Urinary bladder (tissue), 4 donors: ENCODE results near the gene SLC39A1. TPM values are rescaled to one million over a fixed set of nuclear protein-coding genes. Genes with fewer than 3 reads are reported as not detected.

Source experiments
- DNase-seq: peaks from one replicate; pipeline ENCODE4 v3.0.0-alpha.2; 2015; ENCODE audit errors: extremely low spot score
- H3K27ac ChIP-seq: one replicate; pipeline ENCODE4 v1.5.1; 2013; ENCODE audit warnings: low read depth, mild to moderate bottlenecking, moderate library complexity
- H3K36me3 ChIP-seq: one replicate; pipeline ENCODE4 v1.6.1; 2013; ENCODE audit warnings: mild to moderate bottlenecking, moderate library complexity; ENCODE audit not compliant: insufficient read depth
- H3K4me1 ChIP-seq: one replicate; pipeline ENCODE4 v1.6.1; 2013; ENCODE audit warnings: mild to moderate bottlenecking, moderate library complexity; ENCODE audit not compliant: insufficient read depth
- H3K4me3 ChIP-seq: one replicate; pipeline ENCODE4 v1.5.1; 2013; ENCODE audit warnings: low read depth, low read length
- WGBS: extraction: QIAGEN DNeasy Blood & Tissue Kit; methylation state at CpG from one replicate; pipeline ENCODE4 v1.1.7; 2013; 5-methylcytosine and 5-hydroxymethylcytosine counted together
- polyA plus RNA-seq: library from polyadenylated mRNA; stranded (reverse); fragments of 200-250 nt; gene quantifications from one replicate; pipeline ENCODE4 v1.2.3, GENCODE V29; 2013
- total RNA-seq: library from RNA; depleted of rRNA; stranded (reverse); fragments of >200 nt; gene quantifications from one replicate; pipeline ENCODE4 v1.2.3, GENCODE V29; 2014
- donor health status: healthy with polysubstance abuse.
- donor health status: healthy.

The SLC39A1 gene
- total and polyA plus RNA-seq, 2 donors, result 42.6 to 121 TPM

GRCh38 chr1:153967107-153967999 lies 4.0 kb upstream of the SLC39A1 start, which contains the start of gene CREB3L4:
Gene CREB3L4, plus strand, starts transcription at chr1:153967902. Its CDS starts 624 bp downstream, at chr1:153968526.
- H3K4me1 ChIP-seq, result no peaks in the 10 kb centered on the region
- H3K36me3 ChIP-seq, result no peaks in the 10 kb centered on the region
- H3K4me3 ChIP-seq, result peak within 1 kb of the TSS; percentile 43
- peak; percentile 96 for DNase-seq
- WGBS, result under 1% methylated on average over 60 of the region's 60 CpGs
- peak within 1 kb of the TSS; percentile 83 for H3K27ac ChIP-seq

GRCh38 chr1:153963850-153964331 lies 554 bp upstream of the SLC39A1 start:
- Histone ChIP-seq H3K27ac (peak overlapping the region; percentile 76), H3K4me1 (no peaks in the 10 kb centered on the region), H3K36me3 (no peaks in the 10 kb centered on the region), H3K4me3 (peak overlapping the region; percentile 64)
- 1% methylated on average over 22 of the region's 22 CpGs for WGBS
- DNase-seq, result no peak

DNA sequence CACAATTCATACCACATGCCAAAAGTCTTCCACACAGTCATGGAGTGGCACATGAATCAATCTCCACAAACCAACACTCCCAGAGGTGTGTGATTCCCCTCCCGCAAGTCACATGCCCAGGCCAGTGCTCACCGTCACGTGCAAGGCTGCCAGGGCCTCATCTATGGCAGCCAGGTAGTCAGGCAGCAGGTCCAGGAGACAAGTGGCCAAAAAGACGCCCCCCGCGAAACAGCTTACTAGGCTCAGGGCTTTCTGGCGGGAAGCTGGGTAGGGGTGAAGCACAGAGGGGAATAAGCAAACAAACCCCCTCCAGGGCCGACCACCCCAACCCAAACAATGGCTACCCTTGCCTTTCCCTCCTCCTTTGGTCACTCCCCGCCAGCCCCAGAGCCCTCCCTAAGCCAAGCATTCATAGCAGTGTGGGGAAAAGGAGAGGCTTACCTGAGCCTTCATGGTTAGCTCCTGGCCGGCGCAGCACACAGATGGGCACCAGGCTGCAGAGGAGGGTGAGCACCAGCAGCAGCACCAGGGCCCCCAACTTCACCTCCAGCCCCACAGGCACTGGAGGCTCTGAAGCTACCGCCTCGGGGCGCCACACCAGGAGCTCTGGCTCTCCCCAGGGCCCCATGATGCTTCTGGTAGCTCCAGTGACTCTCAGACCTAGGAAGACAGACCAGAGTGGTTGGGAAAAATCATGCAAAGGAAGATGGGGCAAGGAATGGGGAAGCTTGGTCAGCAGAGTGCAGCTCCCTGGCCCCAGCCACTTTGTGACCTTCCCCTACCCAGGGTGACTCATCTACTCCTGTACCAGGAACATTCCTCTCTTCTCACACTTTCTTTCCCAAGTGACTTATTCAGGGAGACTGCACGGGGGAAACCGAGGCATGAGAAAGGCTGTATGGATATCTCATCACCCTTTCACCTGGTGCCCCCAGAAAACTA lies 978 bp downstream of the SLC39A1 start:
- peak overlapping the region; percentile 64 for H3K4me3 ChIP-seq
- H3K36me3 ChIP-seq, result no peaks in the 10 kb centered on the region
- DNase-seq, result no peak
- WGBS, result 35% methylated on average over 16 of the region's 16 CpGs
- peak overlapping the region; percentile 90 for H3K27ac ChIP-seq
- no peaks in the 10 kb centered on the region for H3K4me1 ChIP-seq

GRCh38 chr1:153961421-153961820 lies 1.9 kb downstream of the SLC39A1 start:
- H3K36me3 ChIP-seq, result no peaks in the 10 kb centered on the region
- peaks cover 3% of the 10 kb centered on the region for H3K4me1 ChIP-seq
- H3K4me3 ChIP-seq, result no peak overlapping the region
- no peak for DNase-seq
- WGBS, result 70% methylated on average over 4 of the region's 4 CpGs
- H3K27ac ChIP-seq, result no peak overlapping the region

- H3K27ac ChIP-seq, result no peak overlapping the region
- WGBS, result 95% methylated on average over 11 of the region's 11 CpGs
- no peak overlapping the region for H3K4me3 ChIP-seq
- peaks cover 5% of the 10 kb centered on the region for H3K4me1 ChIP-seq
- H3K36me3 ChIP-seq, result no peaks in the 10 kb centered on the region
- no peak for DNase-seq
These were observed 3.1 kb downstream of the SLC39A1 start for GRCh38 chr1:153960206-153960605.

- 53% methylated on average over 3 of the region's 3 CpGs for WGBS
- no peak overlapping the region for H3K27ac ChIP-seq
- H3K4me1 ChIP-seq, result peaks cover 5% of the 10 kb centered on the region
- no peaks in the 10 kb centered on the region for H3K36me3 ChIP-seq
- no peak overlapping the region for H3K4me3 ChIP-seq
- DNase-seq, result no peak
These were observed 3.9 kb downstream of the SLC39A1 start for GRCh38 chr1:153959454-153959853.

DNA sequence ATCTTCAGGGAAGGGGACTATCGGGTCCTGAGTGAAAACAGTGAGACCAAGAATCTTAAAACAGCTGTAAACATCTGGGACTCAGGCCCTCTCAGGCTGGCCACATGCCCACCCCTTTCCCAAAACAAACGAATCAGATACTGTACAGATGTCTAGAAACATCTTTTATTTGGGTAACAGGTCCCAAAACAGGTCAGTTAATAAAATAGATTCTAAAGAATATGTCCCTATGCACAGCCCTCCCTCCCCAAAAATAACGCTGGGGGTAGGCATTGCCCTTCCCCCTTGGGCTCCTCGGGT lies 4.4 kb downstream of the SLC39A1 start:
- 10% methylated on average over 4 of the region's 4 CpGs for WGBS
- no peaks in the 10 kb centered on the region for H3K36me3 ChIP-seq
- H3K4me1 ChIP-seq, result peaks cover 5% of the 10 kb centered on the region
- no peak for DNase-seq
- no peak overlapping the region for H3K27ac ChIP-seq
- no peak overlapping the region for H3K4me3 ChIP-seq

DNA sequence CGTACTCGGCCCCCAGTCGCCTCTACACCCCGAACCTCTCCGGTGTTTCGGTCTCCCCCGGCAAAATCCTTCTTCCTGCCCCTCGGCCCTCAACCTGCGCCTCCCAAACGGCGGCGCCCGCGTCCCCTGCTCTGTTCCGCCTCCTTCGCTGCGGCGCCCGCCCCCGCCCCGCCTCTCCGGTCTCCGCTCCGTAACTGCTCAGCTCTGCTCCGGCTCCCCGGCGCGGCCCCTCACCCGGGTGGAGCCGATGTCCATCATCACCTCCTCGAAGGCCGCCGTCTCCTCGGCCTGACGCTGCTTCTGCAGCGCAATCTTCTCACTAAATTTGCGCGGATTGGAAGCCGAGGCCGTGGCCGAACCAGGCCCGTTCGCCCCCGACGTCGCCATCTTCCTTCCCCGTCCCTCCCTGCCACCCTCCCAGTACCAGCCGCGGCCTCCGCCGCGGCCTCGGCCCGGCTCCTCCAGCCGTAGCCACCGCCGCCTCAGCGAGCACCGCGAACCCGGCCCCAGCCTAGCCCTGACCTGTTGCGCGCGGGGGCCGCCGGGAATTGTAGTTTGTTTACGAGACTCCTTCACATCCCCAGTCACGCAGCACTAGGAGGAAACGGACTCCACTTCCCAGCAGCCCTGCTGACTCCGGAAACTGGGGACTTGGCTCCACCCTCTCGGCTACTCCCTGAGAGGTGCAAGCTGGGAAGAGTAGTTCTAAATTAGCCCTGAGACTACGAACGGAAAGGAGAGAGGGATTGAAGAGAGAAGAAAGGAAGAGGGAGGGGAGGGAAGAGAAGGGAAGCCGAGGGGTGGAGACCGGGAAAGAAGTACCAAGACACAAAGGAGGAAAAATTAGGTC lies 5.0 kb downstream of the SLC39A1 start, which contains the start of gene CRTC2:
CRTC2 (minus strand) TSS at position 502 of the 850 bp plus-strand sequence; CDS start at position 387, 115 bp downstream.
- under 1% methylated on average over 75 of the region's 75 CpGs for WGBS
- Histone ChIP-seq H3K27ac (peak within 1 kb of the TSS; percentile 87), H3K4me3 (peak within 1 kb of the TSS; percentile 75), H3K36me3 (no peaks in the 10 kb centered on the region), H3K4me1 (peaks cover 5% of the 10 kb centered on the region)
- peak; percentile 98 for DNase-seq

DNA sequence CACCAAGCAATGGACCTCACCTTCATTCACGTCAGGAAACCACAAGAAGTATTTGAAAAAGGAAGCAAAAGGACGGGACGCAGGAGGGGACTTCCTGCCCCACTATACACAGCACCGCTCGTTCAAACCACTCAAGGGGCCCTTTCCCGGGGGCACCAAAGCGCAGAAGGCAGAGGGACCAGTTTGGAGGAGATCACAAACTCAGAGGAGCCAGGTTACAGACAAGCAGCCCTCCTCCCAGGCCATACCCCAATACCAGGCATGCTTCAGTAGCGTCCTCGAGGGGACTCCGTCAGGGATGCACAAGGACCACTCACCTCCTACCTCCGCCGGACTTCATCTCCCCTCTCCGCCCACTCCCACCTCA lies 5.6 kb downstream of the SLC39A1 start:
- Histone ChIP-seq H3K36me3 (no peaks in the 10 kb centered on the region), H3K4me3 (peak overlapping the region; percentile 75), H3K27ac (peak overlapping the region; percentile 87), H3K4me1 (peaks cover 5% of the 10 kb centered on the region)
- DNase-seq, result no peak
- WGBS, result 0% methylated on average over 13 of the region's 13 CpGs

GRCh38 chr1:153956997-153957715 lies 6.2 kb downstream of the SLC39A1 start:
- WGBS, result 30% methylated on average over 6 of the region's 6 CpGs
- H3K27ac ChIP-seq, result no peak overlapping the region
- DNase-seq, result no peak
- H3K4me1 ChIP-seq, result peaks cover 5% of the 10 kb centered on the region
- no peaks in the 10 kb centered on the region for H3K36me3 ChIP-seq
- H3K4me3 ChIP-seq, result peak overlapping the region; percentile 75

GRCh38 chr1:153954826-153955225 lies 8.5 kb downstream of the SLC39A1 start:
- no peak for DNase-seq
- 93% methylated on average over 10 of the region's 10 CpGs for WGBS
- no peak overlapping the region for H3K27ac ChIP-seq
- peaks cover 5% of the 10 kb centered on the region for H3K4me1 ChIP-seq
- no peak overlapping the region for H3K4me3 ChIP-seq
- H3K36me3 ChIP-seq, result no peaks in the 10 kb centered on the region

GRCh38 chr1:153953859-153954365 lies 9.4 kb downstream of the SLC39A1 start:
- WGBS, result 79% methylated on average over 4 of the region's 4 CpGs
- Histone ChIP-seq H3K4me3 (no peak overlapping the region), H3K27ac (no peak overlapping the region), H3K36me3 (peaks cover 3% of the 10 kb centered on the region), H3K4me1 (peaks cover 5% of the 10 kb centered on the region)
- DNase-seq, result no peak
